Gastroesophageal sphincter (tissue), 3 donors: ENCODE results near the gene PTN.

Experiments
- EP300 ChIP-seq: sonication (generic); formaldehyde crosslinking; IDR thresholded peaks from one replicate; pipeline ENCODE4 v1.6.1; 2017; ENCODE audit warnings: antibody characterized with exemption, mild to moderate bottlenecking
- POLR2A ChIP-seq, 2 donors: fragments of 450-650 bp; IDR thresholded peaks; one replicate each; pipeline ENCODE4 v1.6.1; 2017; ENCODE audit warnings: antibody characterized with exemption in 2 of 2, mild to moderate bottlenecking in 2 of 2, moderate library complexity in 1 of 2
- TF ChIP-seq, protein P1 (sequence below), 4 experiments: fragments of 200-600 bp in 2 of 4; fragments of 450-650 bp in 2 of 4; sonication (generic) in 1 of 4; IDR thresholded peaks; one replicate each; pipeline ENCODE4 v1.5.1; 2017 to 2019; ENCODE audit warnings: antibody characterized with exemption in 4 of 4, mild to moderate bottlenecking in 2 of 4, moderate library complexity in 2 of 4

DNA sequence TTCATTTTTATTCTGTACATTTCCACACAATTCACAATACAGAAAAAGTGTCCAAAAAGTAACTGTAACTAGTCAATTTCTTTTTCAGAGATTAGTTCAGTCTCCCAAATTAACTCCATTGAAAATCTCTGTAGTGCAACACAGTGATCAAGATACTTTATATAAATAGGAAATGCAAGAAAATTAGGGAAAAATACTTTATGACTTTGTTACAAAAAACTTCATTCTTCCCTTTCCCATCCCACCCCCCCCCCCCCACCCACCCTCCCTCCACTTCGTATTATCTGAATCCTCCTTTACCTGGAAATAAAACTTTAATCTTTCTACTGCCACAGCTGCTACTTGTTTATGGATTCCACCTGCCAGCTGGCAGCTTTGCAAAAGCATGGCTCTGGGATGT, 37.5 kb upstream of the PTN start:
- TF ChIP-seq, protein P1, sequence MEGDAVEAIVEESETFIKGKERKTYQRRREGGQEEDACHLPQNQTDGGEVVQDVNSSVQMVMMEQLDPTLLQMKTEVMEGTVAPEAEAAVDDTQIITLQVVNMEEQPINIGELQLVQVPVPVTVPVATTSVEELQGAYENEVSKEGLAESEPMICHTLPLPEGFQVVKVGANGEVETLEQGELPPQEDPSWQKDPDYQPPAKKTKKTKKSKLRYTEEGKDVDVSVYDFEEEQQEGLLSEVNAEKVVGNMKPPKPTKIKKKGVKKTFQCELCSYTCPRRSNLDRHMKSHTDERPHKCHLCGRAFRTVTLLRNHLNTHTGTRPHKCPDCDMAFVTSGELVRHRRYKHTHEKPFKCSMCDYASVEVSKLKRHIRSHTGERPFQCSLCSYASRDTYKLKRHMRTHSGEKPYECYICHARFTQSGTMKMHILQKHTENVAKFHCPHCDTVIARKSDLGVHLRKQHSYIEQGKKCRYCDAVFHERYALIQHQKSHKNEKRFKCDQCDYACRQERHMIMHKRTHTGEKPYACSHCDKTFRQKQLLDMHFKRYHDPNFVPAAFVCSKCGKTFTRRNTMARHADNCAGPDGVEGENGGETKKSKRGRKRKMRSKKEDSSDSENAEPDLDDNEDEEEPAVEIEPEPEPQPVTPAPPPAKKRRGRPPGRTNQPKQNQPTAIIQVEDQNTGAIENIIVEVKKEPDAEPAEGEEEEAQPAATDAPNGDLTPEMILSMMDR (IDR thresholded peaks at IDR 0.05) = no peak
- TF ChIP-seq EP300 (no peak), POLR2A (IDR thresholded peaks at IDR 0.05) (no peak)
